Testis (tissue), 2 donors: ENCODE results near the gene TCF12.

Source experiments
- CTCF ChIP-seq, 3 experiments: fragments of 450-650 bp in 2 of 3; fragments of 200-600 bp in 1 of 3; sonication (generic) in 1 of 3; IDR thresholded peaks; one replicate each; pipeline ENCODE4 v1.5.1; 2016 to 2019; ENCODE audit warnings: antibody characterized with exemption in 3 of 3, mild to moderate bottlenecking in 2 of 3, moderate library complexity in 1 of 3
- POLR2A ChIP-seq: fragments of 450-650 bp; IDR thresholded peaks from one replicate; pipeline ENCODE4 v1.6.1; 2017; ENCODE audit warnings: antibody characterized with exemption, mild to moderate bottlenecking, moderate library complexity

GRCh38 chr15:57158997-57159668 is 240.7 kb downstream of the TCF12 start:
- TF ChIP-seq CTCF (IDR thresholded peaks at IDR 0.05) = no peak
- no peak for TF ChIP-seq POLR2A
